MM.1S (cell line): ENCODE data around the gene TPM4.
A peak's percentile ranks its signal among the peaks of the same experiment; 100 is the strongest.
"Not testable (repeated sequence)": the region's sequence is repeated elsewhere in the genome, so short reads cannot be mapped to it uniquely, and the experiment has no call there.

Source experiments
- DNase-seq: peaks from one replicate; pipeline ENCODE4 v3.0.0-alpha.2; 2015
- H2AFZ ChIP-seq: fragments of 300-600 bp; sonication (generic); 2 replicates; pipeline ENCODE4 v1.6.0; 2016; ENCODE audit warnings: antibody characterized with exemption, low read length
- H3F3A ChIP-seq: fragments of 300-600 bp; sonication (generic); 2 replicates; pipeline ENCODE4 v1.6.1; 2016; ENCODE audit warnings: mild to moderate bottlenecking, antibody characterized with exemption, low read length, moderate library complexity, mixed read lengths; ENCODE audit not compliant: insufficient read depth
- H3K27ac ChIP-seq: fragments of 300-600 bp; sonication (generic); 2 replicates; pipeline ENCODE4 v1.5.1; 2016; ENCODE audit warnings: mild to moderate bottlenecking, low read length
- H3K27me3 ChIP-seq: fragments of 300-600 bp; sonication (generic); replicated peaks from 2 replicates; pipeline ENCODE4 v1.6.0; 2016; ENCODE audit warnings: low read length; ENCODE audit not compliant: insufficient read depth
- H3K36me3 ChIP-seq: fragments of 300-600 bp; sonication (generic); replicated peaks from 2 replicates; pipeline ENCODE4 v1.6.1; 2016; ENCODE audit warnings: mild to moderate bottlenecking, low read length, mixed read lengths; ENCODE audit not compliant: insufficient read depth
- H3K4me1 ChIP-seq: fragments of 300-600 bp; sonication (generic); 2 replicates; pipeline ENCODE4 v1.6.1; 2016; ENCODE audit warnings: low read length, mixed read lengths
- H3K4me2 ChIP-seq: fragments of 300-600 bp; sonication (generic); 2 replicates; pipeline ENCODE4 v1.6.0; 2016; ENCODE audit warnings: low read depth, low read length
- H3K4me3 ChIP-seq: fragments of 300-600 bp; sonication (generic); 2 replicates; pipeline ENCODE4 v1.5.1; 2016; ENCODE audit warnings: low read length, mixed read lengths
- H3K79me2 ChIP-seq: fragments of 300-600 bp; sonication (generic); 2 replicates; pipeline ENCODE4 v1.6.1; 2016; ENCODE audit warnings: mixed run types, low read length, mixed read lengths
- H3K9ac ChIP-seq: fragments of 300-600 bp; sonication (generic); 2 replicates; pipeline ENCODE4 v1.6.1; 2016; ENCODE audit warnings: low read length, mixed read lengths
- H3K9me2 ChIP-seq: fragments of 300-600 bp; sonication (generic); replicated peaks from 2 replicates; pipeline ENCODE4 v1.6.1; 2016; ENCODE audit warnings: mild to moderate bottlenecking, low read length, mixed read lengths; ENCODE audit not compliant: insufficient read depth
- H3K9me3 ChIP-seq: fragments of 300-600 bp; sonication (generic); replicated peaks from 2 replicates; pipeline ENCODE4 v1.6.1; 2016; ENCODE audit warnings: mild to moderate bottlenecking, low read length, mixed read lengths; ENCODE audit not compliant: insufficient read depth
- H4K20me1 ChIP-seq: fragments of 300-600 bp; sonication (generic); 2 replicates; pipeline ENCODE4 v1.6.1; 2016; ENCODE audit warnings: mild to moderate bottlenecking, low read length, moderate library complexity, mixed read lengths; ENCODE audit not compliant: insufficient read depth
- EZH2 ChIP-seq: fragments of 300-600 bp; sonication (generic); optimal IDR thresholded peaks from 2 replicates; pipeline ENCODE3; 2017; ENCODE audit warnings: low read depth, mild to moderate bottlenecking, antibody characterized with exemption, low read length, mixed read lengths
- EZH2phosphoT487 ChIP-seq: fragments of 300-600 bp; sonication (generic); IDR thresholded peaks from 2 replicates; pipeline ENCODE4 v1.6.1; 2018; ENCODE audit warnings: antibody characterized with exemption, low read length
- TF ChIP-seq, protein P1 (sequence below): fragments of 300-600 bp; sonication (generic); IDR thresholded peaks from 2 replicates; pipeline ENCODE4 v1.5.1; 2016; ENCODE audit warnings: antibody characterized with exemption, low read length, mixed read lengths

The TPM4 gene

DNA sequence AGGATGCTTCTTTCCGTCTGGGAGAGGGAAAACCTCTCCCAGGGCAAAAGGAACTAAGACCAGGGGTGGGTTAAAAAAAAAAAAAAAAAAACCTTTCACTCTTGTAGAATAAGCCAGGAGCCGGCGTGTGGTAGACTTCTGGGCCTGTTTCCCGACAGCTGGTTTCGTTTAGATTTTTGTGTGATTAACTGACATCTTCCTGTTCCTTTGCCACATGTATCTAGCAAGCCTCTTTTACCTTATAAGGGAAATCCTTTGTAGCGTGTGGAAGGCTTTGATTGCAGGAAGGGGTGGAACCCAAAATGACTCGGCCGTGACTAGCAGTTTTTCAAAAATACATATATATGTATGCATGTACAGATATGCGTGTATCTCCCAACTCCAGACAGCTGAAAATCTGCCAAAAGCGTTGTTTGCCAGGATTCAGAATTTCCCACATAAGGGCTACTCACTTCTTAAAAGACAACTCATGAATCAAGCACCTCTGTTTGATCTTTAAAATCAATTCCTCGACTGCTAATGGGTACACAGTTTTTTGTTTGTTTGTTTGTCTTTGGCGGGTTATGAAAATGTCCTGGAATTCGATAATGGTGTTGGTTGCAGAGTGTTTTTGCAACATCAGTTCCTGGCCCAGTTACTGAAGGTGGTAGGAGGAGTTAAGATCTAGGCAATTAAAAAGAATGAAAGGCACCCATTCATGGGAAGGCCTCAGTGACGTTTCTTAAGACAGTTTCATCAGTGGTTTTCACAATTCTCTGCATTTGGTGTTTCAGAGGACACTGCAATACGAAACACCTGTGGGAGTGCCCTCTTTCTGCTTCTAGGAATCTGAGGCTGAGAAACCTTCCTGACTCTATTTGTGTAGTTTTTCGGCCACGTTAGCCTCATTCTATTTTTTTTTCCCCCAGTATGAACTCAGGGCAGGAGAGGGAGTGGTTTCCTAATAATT, 2.7 kb downstream of the TPM4 start:
- Histone ChIP-seq H3K27me3 (no peaks in the 10 kb centered on the region), H3K4me1 (peaks cover 18% of the 10 kb centered on the region), H3K9me3 (no peaks in the 10 kb centered on the region), H3K9me2 (no peaks in the 10 kb centered on the region), H4K20me1 (no peaks in the 10 kb centered on the region), H3K27ac (peak overlapping the region; percentile 97), H3K4me2 (peak overlapping the region; percentile 91), H3K36me3 (peaks cover 14% of the 10 kb centered on the region; the same call in 1 of the 2 replicates), H3K79me2 (peaks cover 75% of the 10 kb centered on the region), H3F3A (peaks cover 50% of the 10 kb centered on the region), H3K9ac (peak overlapping the region; percentile 98), H3K4me3 (peak overlapping the region; percentile 99), H2AFZ (no peak overlapping the region)
- DNase-seq: peak; percentile 96
- TF ChIP-seq EZH2phosphoT487 (no peak), EZH2 (no peak)
- TF ChIP-seq, protein P1, sequence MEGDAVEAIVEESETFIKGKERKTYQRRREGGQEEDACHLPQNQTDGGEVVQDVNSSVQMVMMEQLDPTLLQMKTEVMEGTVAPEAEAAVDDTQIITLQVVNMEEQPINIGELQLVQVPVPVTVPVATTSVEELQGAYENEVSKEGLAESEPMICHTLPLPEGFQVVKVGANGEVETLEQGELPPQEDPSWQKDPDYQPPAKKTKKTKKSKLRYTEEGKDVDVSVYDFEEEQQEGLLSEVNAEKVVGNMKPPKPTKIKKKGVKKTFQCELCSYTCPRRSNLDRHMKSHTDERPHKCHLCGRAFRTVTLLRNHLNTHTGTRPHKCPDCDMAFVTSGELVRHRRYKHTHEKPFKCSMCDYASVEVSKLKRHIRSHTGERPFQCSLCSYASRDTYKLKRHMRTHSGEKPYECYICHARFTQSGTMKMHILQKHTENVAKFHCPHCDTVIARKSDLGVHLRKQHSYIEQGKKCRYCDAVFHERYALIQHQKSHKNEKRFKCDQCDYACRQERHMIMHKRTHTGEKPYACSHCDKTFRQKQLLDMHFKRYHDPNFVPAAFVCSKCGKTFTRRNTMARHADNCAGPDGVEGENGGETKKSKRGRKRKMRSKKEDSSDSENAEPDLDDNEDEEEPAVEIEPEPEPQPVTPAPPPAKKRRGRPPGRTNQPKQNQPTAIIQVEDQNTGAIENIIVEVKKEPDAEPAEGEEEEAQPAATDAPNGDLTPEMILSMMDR: no peak

- H2AFZ ChIP-seq: no peak overlapping the region
- H3K27ac ChIP-seq: no peak overlapping the region; the same call in 1 of the 2 replicates
- H3K27me3 ChIP-seq: no peaks in the 10 kb centered on the region
- no peak for DNase-seq
- no peaks in the 10 kb centered on the region for H4K20me1 ChIP-seq
- H3K9me3 ChIP-seq: no peaks in the 10 kb centered on the region
- peaks cover 20% of the 10 kb centered on the region for H3K36me3 ChIP-seq
- no peaks in the 10 kb centered on the region for H3K9me2 ChIP-seq
- peaks cover 36% of the 10 kb centered on the region for H3F3A ChIP-seq
- peaks cover 13% of the 10 kb centered on the region for H3K4me1 ChIP-seq
- no peak overlapping the region for H3K4me3 ChIP-seq
- H3K9ac ChIP-seq: no peak overlapping the region
- TF ChIP-seq, protein P1: no peak
- no peak overlapping the region for H3K4me2 ChIP-seq
- H3K79me2 ChIP-seq: peaks cover 99% of the 10 kb centered on the region
These were observed 7.9 kb downstream of the TPM4 start for GRCh38 chr19:16084067-16084685.

GRCh38 chr19:16085115-16085514, 8.8 kb downstream of the TPM4 start:
- Histone ChIP-seq H3F3A (peaks cover 27% of the 10 kb centered on the region), H3K27me3 (no peaks in the 10 kb centered on the region), H3K79me2 (peaks cover 100% of the 10 kb centered on the region), H3K9me3 (no peaks in the 10 kb centered on the region), H3K4me3 (no peak overlapping the region), H3K36me3 (peaks cover 20% of the 10 kb centered on the region), H4K20me1 (no peaks in the 10 kb centered on the region), H3K27ac (peak overlapping the region; percentile 71; the same call in 1 of the 2 replicates), H3K9ac (no peak overlapping the region), H3K4me1 (peaks cover 7% of the 10 kb centered on the region), H3K9me2 (no peaks in the 10 kb centered on the region), H3K4me2 (peak overlapping the region; percentile 18; the same call in 1 of the 2 replicates), H2AFZ (no peak overlapping the region)
- TF ChIP-seq, protein P1: no peak
- TF ChIP-seq EZH2 (no peak), EZH2phosphoT487 (no peak)
- no peak for DNase-seq

DNA sequence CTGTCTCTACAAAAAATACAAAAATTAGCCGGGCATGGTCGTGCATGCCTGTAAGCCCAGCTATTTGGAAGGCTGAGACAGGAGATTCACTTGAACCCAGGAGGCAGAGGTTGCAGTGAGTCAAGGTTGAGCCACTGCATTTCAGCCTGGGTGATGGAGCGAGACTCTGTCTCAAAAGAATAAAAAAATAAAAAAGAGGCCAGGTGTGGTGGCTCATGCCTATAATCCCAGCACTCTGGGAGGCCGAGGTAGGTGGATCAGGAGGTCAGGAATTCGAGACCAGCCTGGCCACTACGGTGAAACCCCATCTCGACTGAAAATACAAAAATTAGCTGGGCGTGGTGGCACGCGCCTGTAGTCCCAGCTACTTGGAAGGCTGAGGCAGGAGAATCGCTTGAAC, 11.1 kb downstream of the TPM4 start:
- H3K4me3 ChIP-seq, H3K27me3 ChIP-seq, H2AFZ ChIP-seq, H3K4me2 ChIP-seq, H3K9me2 ChIP-seq, H3K4me1 ChIP-seq, DNase-seq, H3K9me3 ChIP-seq, H3K27ac ChIP-seq, H4K20me1 ChIP-seq, H3K9ac ChIP-seq: not testable (repeated sequence)
- Histone ChIP-seq H3K79me2 (peaks cover 97% of the 10 kb centered on the region), H3K36me3 (peaks cover 15% of the 10 kb centered on the region), H3F3A (peaks cover 20% of the 10 kb centered on the region)
